DND-41 (cell line): ENCODE measurements around the gene PBLD.

Experiments used
- CTCF ChIP-seq: IDR thresholded peaks from 2 replicates; pipeline ENCODE4 v1.5.1; 2012; ENCODE audit warnings: borderline replicate concordance, low read length, moderate library complexity, mild to moderate bottlenecking; ENCODE audit not compliant: poor library complexity, severe bottlenecking; ENCODE audit errors: extremely low read depth
- EZH2 ChIP-seq: IDR thresholded peaks from 3 replicates; pipeline ENCODE4 v1.6.1; 2012; ENCODE audit warnings: borderline replicate concordance, low read depth, mild to moderate bottlenecking, moderate library complexity, low read length, inconsistent platforms; ENCODE audit not compliant: severe bottlenecking

GRCh38 chr10:68296843-68297663 is 35.7 kb downstream of the PBLD start:
- no peak for TF ChIP-seq CTCF
- TF ChIP-seq EZH2, result no peak
